ENCODE results near the gene MBLAC1. TPM values are rescaled to one million over a fixed set of nuclear protein-coding genes. Genes with fewer than 3 reads are reported as not detected.

Gene MBLAC1
- total RNA-seq, 1 experiment from 2014 or later, result 0.70 TPM

DNA sequence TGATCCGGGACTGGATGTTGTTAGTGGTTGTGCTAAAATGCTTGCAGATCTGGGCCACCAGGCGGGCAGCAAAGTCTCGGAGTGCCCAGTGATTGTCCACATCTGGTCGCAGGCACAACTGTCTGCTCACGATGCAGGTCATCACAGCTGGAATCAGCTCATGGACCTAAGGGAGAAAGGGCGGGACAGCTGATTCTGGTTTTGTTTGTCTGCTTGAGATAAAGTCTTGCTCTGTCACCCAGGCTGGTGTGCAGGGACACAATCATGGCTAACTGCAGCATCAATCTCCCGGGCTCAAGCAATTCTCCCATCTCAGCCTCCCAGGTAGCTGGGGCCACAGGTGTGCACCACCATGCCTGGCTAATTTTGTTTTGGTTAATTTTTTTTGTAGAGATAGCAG is 15.6 kb upstream of the MBLAC1 start:
- H3K36me3 ChIP-seq (ENCODE audit: low read depth), result peaks cover 4% of the 10 kb centered on the region
- CTCF ChIA-PET, result interaction anchor here (0.6 kb wide), 1 partner anchor 8 kb away, joined by 6 read pairs; no protein-coding TSS in a partner anchor

DNA sequence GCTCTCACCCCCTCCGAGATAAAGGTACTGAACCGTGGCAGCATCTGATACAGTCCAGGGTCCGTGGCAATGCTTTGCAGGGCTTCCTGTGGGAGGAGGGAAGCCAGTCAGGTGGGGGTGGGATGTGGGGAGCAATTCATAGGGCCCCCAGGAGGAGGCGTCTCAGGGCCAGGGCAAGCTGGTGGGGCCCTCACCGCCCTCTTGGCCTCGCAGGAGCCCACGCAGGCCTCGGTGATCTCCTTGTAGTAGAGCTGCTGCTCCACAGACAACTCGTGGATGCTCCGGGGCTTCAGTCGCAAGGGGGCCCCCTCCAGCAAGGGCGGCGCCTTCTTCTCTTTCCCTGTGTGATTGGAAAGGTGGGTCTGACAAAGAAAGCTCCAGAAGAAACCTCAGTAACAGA is 14.9 kb upstream of the MBLAC1 start:
- intact Hi-C loops (cut with micrococcal nuclease; ENCODE audit: unreplicated experiment), result no loop called here
- ChIA-PET CTCF (interaction anchor here (0.6 kb wide), 1 partner anchor 9 kb away, joined by 6 read pairs; no protein-coding TSS in a partner anchor), POLR2A (ENCODE audit: unreplicated experiment) (no interaction called here)
- Histone ChIP-seq H4K20me1 (ENCODE audit: insufficient read depth) (no peaks in the 10 kb centered on the region), H3K4me3 (no peak overlapping the region), H2AFZ (no peak overlapping the region), H3F3A (ENCODE audit: insufficient read depth, low read depth) (no peaks in the 10 kb centered on the region; the same call in 1 of the 2 replicates), H3K4me1 (replicated peaks; ENCODE audit: insufficient read depth) (no peaks in the 10 kb centered on the region), H3K9me3 (ENCODE audit: insufficient read depth, low read depth) (no peaks in the 10 kb centered on the region), H3K9me2 (ENCODE audit: insufficient read depth) (no peaks in the 10 kb centered on the region), H3K27me3 (ENCODE audit: insufficient read depth, low read depth) (no peaks in the 10 kb centered on the region), H3K79me2 (ENCODE audit: low read depth) (no peaks in the 10 kb centered on the region), H3K27ac (no peak overlapping the region), H3K4me2 (no peak overlapping the region), H3K36me3 (ENCODE audit: low read depth) (peaks cover 4% of the 10 kb centered on the region)
- no peak for TF ChIP-seq EZH2 (IDR thresholded peaks at IDR 0.05; ENCODE audit: low read depth)
- TF ChIP-seq, protein P1, sequence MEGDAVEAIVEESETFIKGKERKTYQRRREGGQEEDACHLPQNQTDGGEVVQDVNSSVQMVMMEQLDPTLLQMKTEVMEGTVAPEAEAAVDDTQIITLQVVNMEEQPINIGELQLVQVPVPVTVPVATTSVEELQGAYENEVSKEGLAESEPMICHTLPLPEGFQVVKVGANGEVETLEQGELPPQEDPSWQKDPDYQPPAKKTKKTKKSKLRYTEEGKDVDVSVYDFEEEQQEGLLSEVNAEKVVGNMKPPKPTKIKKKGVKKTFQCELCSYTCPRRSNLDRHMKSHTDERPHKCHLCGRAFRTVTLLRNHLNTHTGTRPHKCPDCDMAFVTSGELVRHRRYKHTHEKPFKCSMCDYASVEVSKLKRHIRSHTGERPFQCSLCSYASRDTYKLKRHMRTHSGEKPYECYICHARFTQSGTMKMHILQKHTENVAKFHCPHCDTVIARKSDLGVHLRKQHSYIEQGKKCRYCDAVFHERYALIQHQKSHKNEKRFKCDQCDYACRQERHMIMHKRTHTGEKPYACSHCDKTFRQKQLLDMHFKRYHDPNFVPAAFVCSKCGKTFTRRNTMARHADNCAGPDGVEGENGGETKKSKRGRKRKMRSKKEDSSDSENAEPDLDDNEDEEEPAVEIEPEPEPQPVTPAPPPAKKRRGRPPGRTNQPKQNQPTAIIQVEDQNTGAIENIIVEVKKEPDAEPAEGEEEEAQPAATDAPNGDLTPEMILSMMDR (conservative IDR thresholded peaks at IDR 0.05), result no peak
- no TSS peak for BruUV-seq (replicated peaks)
- DNase-seq, result no peak

More for the DNA sequence above, 15.6 kb upstream of the MBLAC1 start:
- Histone ChIP-seq H2AFZ (no peak overlapping the region), H3K79me2 (ENCODE audit: low read depth) (no peaks in the 10 kb centered on the region), H3K4me2 (no peak overlapping the region), H3K4me1 (replicated peaks; ENCODE audit: insufficient read depth) (no peaks in the 10 kb centered on the region), H3K9me2 (ENCODE audit: insufficient read depth) (no peaks in the 10 kb centered on the region), H3K9me3 (ENCODE audit: insufficient read depth, low read depth) (no peaks in the 10 kb centered on the region), H3K27me3 (ENCODE audit: insufficient read depth, low read depth) (no peaks in the 10 kb centered on the region), H3K27ac (no peak overlapping the region), H4K20me1 (ENCODE audit: insufficient read depth) (no peaks in the 10 kb centered on the region), H3F3A (ENCODE audit: insufficient read depth, low read depth) (no peaks in the 10 kb centered on the region; the same call in 1 of the 2 replicates), H3K4me3 (no peak overlapping the region)
- TSS peak; percentile 16 for BruUV-seq (replicated peaks)
- TF ChIP-seq, protein P1 (conservative IDR thresholded peaks at IDR 0.05), result no peak
- TF ChIP-seq EZH2 (IDR thresholded peaks at IDR 0.05; ENCODE audit: low read depth), result no peak
- DNase-seq, result no peak
- POLR2A ChIA-PET (ENCODE audit: unreplicated experiment), result no interaction called here
- intact Hi-C loops (cut with micrococcal nuclease; ENCODE audit: unreplicated experiment), result no loop called here

DNA sequence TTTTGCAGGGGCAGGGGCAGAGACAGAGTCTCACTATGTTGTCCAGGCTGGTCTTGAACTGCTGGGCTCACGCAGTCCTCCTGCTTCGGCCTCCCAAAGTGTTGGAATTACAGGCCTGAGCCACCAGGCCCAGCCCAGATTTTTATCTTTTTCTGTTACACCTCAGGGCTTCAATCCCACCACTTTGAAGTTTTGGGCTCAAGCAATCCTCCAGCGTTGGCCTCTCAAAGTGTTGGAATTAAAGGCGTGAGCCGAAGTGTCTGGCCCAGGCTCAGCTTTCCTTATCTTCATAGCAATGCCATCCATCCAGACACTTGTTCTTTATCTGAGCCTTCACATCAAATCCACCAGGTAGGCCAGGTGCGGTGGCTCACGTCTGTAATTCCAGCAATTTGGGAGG is 11.7 kb upstream of the MBLAC1 start:
- Histone ChIP-seq H3K4me2 (no peak overlapping the region), H3K9me3 (ENCODE audit: insufficient read depth, low read depth) (no peaks in the 10 kb centered on the region), H4K20me1 (ENCODE audit: insufficient read depth) (no peaks in the 10 kb centered on the region), H3K9me2 (ENCODE audit: insufficient read depth) (no peaks in the 10 kb centered on the region), H3K27ac (no peak overlapping the region), H3K27me3 (ENCODE audit: insufficient read depth, low read depth) (no peaks in the 10 kb centered on the region), H2AFZ (no peak overlapping the region), H3F3A (ENCODE audit: insufficient read depth, low read depth) (no peaks in the 10 kb centered on the region; the same call in 1 of the 2 replicates), H3K36me3 (ENCODE audit: low read depth) (no peaks in the 10 kb centered on the region), H3K4me1 (replicated peaks; ENCODE audit: insufficient read depth) (no peaks in the 10 kb centered on the region; the same call in 1 of the 2 replicates), H3K4me3 (no peak overlapping the region), H3K79me2 (ENCODE audit: low read depth) (no peaks in the 10 kb centered on the region)
- intact Hi-C loops (cut with micrococcal nuclease; ENCODE audit: unreplicated experiment), result no loop called here
- TF ChIP-seq, protein P1 (conservative IDR thresholded peaks at IDR 0.05), result no peak
- no peak for TF ChIP-seq EZH2 (IDR thresholded peaks at IDR 0.05; ENCODE audit: low read depth)
- CTCF ChIA-PET, result no interaction called here
- POLR2A ChIA-PET (ENCODE audit: unreplicated experiment), result no interaction called here
- no TSS peak for BruUV-seq (replicated peaks)
- DNase-seq, result no peak
